K562 (cell line): ENCODE measurements around the gene GLP1R. TPM values are rescaled to one million over a fixed set of nuclear protein-coding genes. Genes with fewer than 3 reads are reported as not detected.

Experiments used
- ATAC-seq: fragments of 200-7000 bp; cut with Tn5 transposase; 3 replicates; pipeline ENCODE4 v1.9.1; 2020; ENCODE audit warnings: moderate library complexity
- BruUV-seq: library from RNA; stranded (reverse); fragments of 400-500 nt; replicated peaks from 2 replicates; lab custom pipeline; 2021; lab: Mats Ljungman, UMichigan
- CTCF ChIA-PET: fragments of 300-600 bp; formaldehyde crosslinking; extraction: SDS; loops from one replicate; lab custom pipeline; 2021; ENCODE audit warnings: low intra/inter-chr PET ratio; lab: Yijun Ruan, JAX
- POLR2A ChIA-PET: fragments of 300-600, 350-650 bp; sonication (Branson Sonifier 250); formaldehyde crosslinking; extraction: SDS; loops from one replicate; lab custom pipeline; 2021; ENCODE audit warnings: antibody characterized with exemption, inconsistent platforms; lab: Yijun Ruan, JAX
- DNase-seq, 4 experiments: peaks; one replicate each; pipeline versions ENCODE4 v3.0.0 to v3.0.0-alpha.2; 2011 to 2018; ENCODE audit warnings: low spot score in 3 of 4, mixed read lengths in 3 of 4; ENCODE audit errors: extremely low read depth in 1 of 4
- FAIRE-seq: peaks from 2 replicates; lab custom pipeline; 2011; peaks lifted over from hg19 to GRCh38; lab: Jason Lieb, UNC
- H2AFZ ChIP-seq: 2 replicates; pipeline ENCODE4 v1.6.0; 2011; ENCODE audit warnings: low read depth, low read length, control low read depth, inconsistent platforms
- H3K27ac ChIP-seq: fragments of 200-600 bp; 3 replicates; pipeline ENCODE4 v1.8.0; 2011; ENCODE audit warnings: low read depth, mild to moderate bottlenecking, control low read depth, inconsistent platforms, low read length, moderate library complexity, mixed read lengths; ENCODE audit errors: extremely low read depth
- H3K27me3 ChIP-seq, 2 experiments: fragments of 300-600 bp in 1 of 2; 2 replicates in 1 of 2; 3 replicates in 1 of 2; pipeline versions ENCODE4 v1.6.0 to v1.8.0; 2011; ENCODE audit warnings: inconsistent platforms in 2 of 2, low read length in 2 of 2, mild to moderate bottlenecking in 1 of 2, mixed read lengths in 1 of 2, moderate library complexity in 1 of 2; ENCODE audit not compliant: control insufficient read depth in 2 of 2, insufficient read depth in 2 of 2
- H3K36me3 ChIP-seq: fragments of 300-600 bp; 3 replicates; pipeline ENCODE4 v1.8.0; 2011; ENCODE audit warnings: mild to moderate bottlenecking, low read length, inconsistent platforms; ENCODE audit not compliant: control insufficient read depth, insufficient read depth
- H3K4me1 ChIP-seq, 2 experiments: fragments of 200-600 bp in 1 of 2; replicated peaks in 1 of 2; 2 replicates in 1 of 2; 3 replicates in 1 of 2; pipeline versions ENCODE4 v1.5.1 to v1.8.0; 2011; ENCODE audit warnings: inconsistent platforms in 2 of 2, low read length in 2 of 2, mild to moderate bottlenecking in 1 of 2, mixed read lengths in 1 of 2, moderate library complexity in 1 of 2; ENCODE audit not compliant: control insufficient read depth in 2 of 2, insufficient read depth in 2 of 2
- H3K4me2 ChIP-seq: 2 replicates; pipeline ENCODE4 v1.6.1; 2011; ENCODE audit warnings: low read length, control low read depth, inconsistent platforms, mixed read lengths; ENCODE audit not compliant: insufficient read depth
- H3K4me3 ChIP-seq: fragments of 200-600 bp; sonication (generic), shearing (Covaris generic); 2 replicates; pipeline ENCODE4 v1.5.1; 2016; ENCODE audit warnings: control low read depth, inconsistent platforms
- H3K79me2 ChIP-seq: fragments of 200-600 bp; 3 replicates; pipeline ENCODE4 v1.8.0; 2011; ENCODE audit warnings: low read length, inconsistent platforms; ENCODE audit not compliant: control insufficient read depth, insufficient read depth
- H3K9ac ChIP-seq, 2 experiments: 2 replicates each; pipeline versions ENCODE4 v1.6.0 to v1.6.1; 2011; ENCODE audit warnings: low read depth in 2 of 2, low read length in 2 of 2, control low read depth in 1 of 2, inconsistent platforms in 1 of 2, mild to moderate bottlenecking in 1 of 2, mixed read lengths in 1 of 2; ENCODE audit not compliant: insufficient read depth in 1 of 2
- H3K9me1 ChIP-seq: one replicate; pipeline ENCODE4 v1.6.0; 2011; ENCODE audit warnings: inconsistent platforms, mild to moderate bottlenecking, low read length, moderate library complexity; ENCODE audit not compliant: control insufficient read depth, insufficient read depth
- H3K9me3 ChIP-seq: replicated peaks from 2 replicates; pipeline ENCODE4 v1.5.1; 2011; ENCODE audit warnings: low read depth, low read length, inconsistent platforms; ENCODE audit not compliant: control insufficient read depth, insufficient read depth
- H4K20me1 ChIP-seq: replicated peaks from 2 replicates; pipeline ENCODE4 v1.6.1; 2011; ENCODE audit warnings: low read length, inconsistent platforms, mixed read lengths; ENCODE audit not compliant: control insufficient read depth, insufficient read depth
- ELF2 ChIP-seq: fragments of 250-450 bp; sonication (Bioruptor Pico); IDR thresholded peaks from 2 replicates; pipeline ENCODE4 v1.5.0; 2021; ENCODE audit warnings: mild to moderate bottlenecking
- ETV6 ChIP-seq, 3 experiments: fragments of 150-350 bp in 1 of 3; sonication (generic) in 1 of 3; formaldehyde crosslinking in 1 of 3; IDR thresholded peaks; 2 replicates each; pipeline versions ENCODE4 v1.6.1 to v1.8.0; 2014 to 2022; ENCODE audit warnings: borderline replicate concordance in 2 of 3, low read depth in 2 of 3, antibody characterized with exemption in 1 of 3, low read length in 1 of 3, mild to moderate bottlenecking in 1 of 3, missing genetic modification reagents in 1 of 3
- GABPA ChIP-seq: fragments of 200-800 bp; sonication (Bioruptor generic); conservative IDR thresholded peaks from 2 replicates; pipeline ENCODE4 v1.6.1; 2016; ENCODE audit warnings: low read depth, missing genetic modification characterization, missing compliant biosample characterization
- NCOA2 ChIP-seq, 2 experiments: fragments of 450-650 bp; IDR thresholded peaks; 2 replicates each; pipeline ENCODE4 v1.6.1; 2018; ENCODE audit warnings: mild to moderate bottlenecking in 2 of 2, moderate library complexity in 1 of 2; ENCODE audit not compliant: partially characterized antibody in 2 of 2
- WHSC1 ChIP-seq: IDR thresholded peaks from one replicate; pipeline ENCODE4 v1.6.1; 2012; ENCODE audit warnings: low read length, control low read depth, inconsistent platforms
- ZNF507 ChIP-seq: conservative IDR thresholded peaks from 2 replicates; pipeline ENCODE4 v1.6.1; 2017; ENCODE audit warnings: missing genetic modification characterization, missing compliant biosample characterization
- ZNF766 ChIP-seq: fragments of 200-800 bp; sonication (Bioruptor generic); conservative IDR thresholded peaks from 2 replicates; pipeline ENCODE4 v1.6.1; 2016; ENCODE audit warnings: missing genetic modification characterization, missing compliant biosample characterization
- WGBS: fragments of 100-300 bp; shearing (Covaris generic); methylation state at CpG from one replicate; pipeline ENCODE4 v1.1.6; 2016; ENCODE audit warnings: low coverage, mixed read lengths; ENCODE audit not compliant: insufficient coverage; ENCODE audit errors: missing lambda C conversion rate; 5-methylcytosine and 5-hydroxymethylcytosine counted together
- in situ Hi-C: fragments of 300-500 bp; cut with MboI; formaldehyde crosslinking; loops from 4 replicates; pipeline ENCODE4 v1.15.0; 2018; ENCODE audit warnings: inconsistent platforms, mixed read lengths
- intact Hi-C: fragments of 100-400 bp; cut with micrococcal nuclease; formaldehyde crosslinking; loops from 2 replicates; pipeline ENCODE4 v1.14.2; 2022
- polyA plus RNA-seq, 8 experiments: library from polyadenylated mRNA; depleted of rRNA in 4 of 8; stranded (reverse) in 5 of 8; unstranded in 3 of 8; fragments of >200 nt; fragmentation: Nextera tagmentation in 2 of 8; fragmentation: Illumina TruSeq in 1 of 8; extraction: Ambion mirVana in 2 of 8; extraction: Trizol in 1 of 8; gene quantifications; 2 replicates each; pipeline versions ENCODE4 v1.2.1 to v1.2.3, GENCODE V29; 2011 to 2014; ENCODE audit warnings: inconsistent platforms in 1 of 8, missing spikeins in 1 of 8
- total RNA-seq, 7 experiments: library from RNA; depleted of rRNA in 6 of 7; stranded (reverse); fragments of >200 nt in 6 of 7; fragmentation: Illumina TruSeq in 2 of 7; extraction: Trizol in 2 of 7; gene quantifications; 2 replicates each; pipeline versions ENCODE4 v1.2.1 to v1.2.3, GENCODE V29; 2011 to 2021; ENCODE audit warnings: low replicate concordance in 1 of 7
- TF ChIP-seq, protein P1 (sequence below): sonication (generic); formaldehyde crosslinking; IDR thresholded peaks from 2 replicates; pipeline ENCODE4 v1.8.0; 2022; ENCODE audit warnings: mild to moderate bottlenecking, missing genetic modification reagents
- TF ChIP-seq, protein P2 (sequence below): sonication (generic); formaldehyde crosslinking; IDR thresholded peaks from 2 replicates; pipeline ENCODE4 v1.8.0; 2023; ENCODE audit warnings: mild to moderate bottlenecking, missing genetic modification reagents

GLP1R gene
- total and polyA plus RNA-seq, 9 of the 15 experiments (the other 6 are each of a cell fraction or from before 2014, with no cell fraction given): not detected

DNA sequence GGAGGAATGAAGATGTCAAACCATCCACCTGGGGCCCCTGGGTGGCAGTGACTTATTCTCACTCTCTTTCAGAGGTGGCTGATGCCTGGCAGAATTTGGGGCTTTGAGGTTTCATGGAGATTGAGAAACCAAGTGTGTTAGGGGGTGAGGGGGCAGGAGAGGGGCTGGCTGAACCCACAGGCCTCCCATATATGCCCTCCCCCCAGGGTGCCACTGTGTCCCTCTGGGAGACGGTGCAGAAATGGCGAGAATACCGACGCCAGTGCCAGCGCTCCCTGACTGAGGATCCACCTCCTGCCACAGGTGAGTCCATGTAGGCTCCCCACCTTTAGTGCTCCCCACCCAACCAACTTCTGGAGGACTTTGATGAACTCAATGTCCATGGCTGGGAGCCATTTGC lies 7.6 kb downstream of the GLP1R start:
- in situ Hi-C loops: no loop called here
- H2AFZ ChIP-seq: no peak overlapping the region
- no peaks in the 10 kb centered on the region; a peak in 1 of 5 replicates for H3K4me1 ChIP-seq
- H3K4me2 ChIP-seq: no peak overlapping the region
- H3K79me2 ChIP-seq: no peaks in the 10 kb centered on the region
- 2% methylated on average over 5 of the region's 5 CpGs for WGBS
- intact Hi-C loops: no loop called here
- H3K9me3 ChIP-seq: no peaks in the 10 kb centered on the region
- no peak overlapping the region for H3K4me3 ChIP-seq
- FAIRE-seq (no peak), DNase-seq (no peak), ATAC-seq (no peak)
- no peaks in the 10 kb centered on the region for H3K36me3 ChIP-seq
- BruUV-seq: no TSS peak
- TF ChIP-seq ETV6 (IDR thresholded peaks at IDR 0.05; ENCODE audit: borderline replicate concordance in 1 of 2, low read depth in 2 of 2, low read length in 1 of 2) (no peak), ETV6 (CRISPR knock-in tag; IDR thresholded peaks at IDR 0.05; ENCODE audit: borderline replicate concordance) (no peak), ELF2 (CRISPR knock-in tag) (no peak), NCOA2 (IDR thresholded peaks at IDR 0.05; ENCODE audit: partially characterized antibody in 2 of 2) (no peak), GABPA (tag) (no peak), ZNF507 (tag) (no peak), WHSC1 (no peak), ZNF766 (CRISPR knock-in tag) (no peak)
- TF ChIP-seq, protein P1, sequence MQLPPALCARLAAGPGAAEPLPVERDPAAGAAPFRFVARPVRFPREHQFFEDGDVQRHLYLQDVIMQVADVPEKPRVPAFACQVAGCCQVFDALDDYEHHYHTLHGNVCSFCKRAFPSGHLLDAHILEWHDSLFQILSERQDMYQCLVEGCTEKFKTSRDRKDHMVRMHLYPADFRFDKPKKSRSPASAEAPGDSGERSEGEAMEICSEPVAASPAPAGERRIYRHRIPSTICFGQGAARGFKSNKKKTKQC (CRISPR knock-in tag): no peak
- TF ChIP-seq, protein P2, sequence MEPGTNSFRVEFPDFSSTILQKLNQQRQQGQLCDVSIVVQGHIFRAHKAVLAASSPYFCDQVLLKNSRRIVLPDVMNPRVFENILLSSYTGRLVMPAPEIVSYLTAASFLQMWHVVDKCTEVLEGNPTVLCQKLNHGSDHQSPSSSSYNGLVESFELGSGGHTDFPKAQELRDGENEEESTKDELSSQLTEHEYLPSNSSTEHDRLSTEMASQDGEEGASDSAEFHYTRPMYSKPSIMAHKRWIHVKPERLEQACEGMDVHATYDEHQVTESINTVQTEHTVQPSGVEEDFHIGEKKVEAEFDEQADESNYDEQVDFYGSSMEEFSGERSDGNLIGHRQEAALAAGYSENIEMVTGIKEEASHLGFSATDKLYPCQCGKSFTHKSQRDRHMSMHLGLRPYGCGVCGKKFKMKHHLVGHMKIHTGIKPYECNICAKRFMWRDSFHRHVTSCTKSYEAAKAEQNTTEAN (CRISPR knock-in tag): no peak
- H3K27me3 ChIP-seq: peaks cover 21 to 62% of the 10 kb centered on the region in 2 experiments
- H3K9ac ChIP-seq: no peak overlapping the region
- H4K20me1 ChIP-seq: peaks cover 19% of the 10 kb centered on the region; the same call in 1 of the 2 replicates
- no peak overlapping the region for H3K27ac ChIP-seq
- no peaks in the 10 kb centered on the region for H3K9me1 ChIP-seq
- POLR2A ChIA-PET: interaction anchor here (0.7 to 1.4 kb wide), 3 partner anchors 11 to 577 kb away, joined by 3 to 6 read pairs (median 3); no protein-coding TSS in a partner anchor
- CTCF ChIA-PET: no interaction called here
